GM10847 (cell line): Measurements from ENCODE around the gene NSMF.

Experiments used
- POLR2A ChIP-seq: IDR thresholded peaks from 2 replicates; pipeline ENCODE4 v1.6.1; 2011; ENCODE audit not compliant: insufficient read length; ENCODE audit errors: extremely low read depth

The NSMF gene

GRCh38 chr9:137426018-137426681 lies 33.0 kb downstream of the NSMF start:
- no peak for TF ChIP-seq POLR2A

GRCh38 chr9:137423514-137424291 lies 35.4 kb downstream of the NSMF start:
- no peak for TF ChIP-seq POLR2A

DNA sequence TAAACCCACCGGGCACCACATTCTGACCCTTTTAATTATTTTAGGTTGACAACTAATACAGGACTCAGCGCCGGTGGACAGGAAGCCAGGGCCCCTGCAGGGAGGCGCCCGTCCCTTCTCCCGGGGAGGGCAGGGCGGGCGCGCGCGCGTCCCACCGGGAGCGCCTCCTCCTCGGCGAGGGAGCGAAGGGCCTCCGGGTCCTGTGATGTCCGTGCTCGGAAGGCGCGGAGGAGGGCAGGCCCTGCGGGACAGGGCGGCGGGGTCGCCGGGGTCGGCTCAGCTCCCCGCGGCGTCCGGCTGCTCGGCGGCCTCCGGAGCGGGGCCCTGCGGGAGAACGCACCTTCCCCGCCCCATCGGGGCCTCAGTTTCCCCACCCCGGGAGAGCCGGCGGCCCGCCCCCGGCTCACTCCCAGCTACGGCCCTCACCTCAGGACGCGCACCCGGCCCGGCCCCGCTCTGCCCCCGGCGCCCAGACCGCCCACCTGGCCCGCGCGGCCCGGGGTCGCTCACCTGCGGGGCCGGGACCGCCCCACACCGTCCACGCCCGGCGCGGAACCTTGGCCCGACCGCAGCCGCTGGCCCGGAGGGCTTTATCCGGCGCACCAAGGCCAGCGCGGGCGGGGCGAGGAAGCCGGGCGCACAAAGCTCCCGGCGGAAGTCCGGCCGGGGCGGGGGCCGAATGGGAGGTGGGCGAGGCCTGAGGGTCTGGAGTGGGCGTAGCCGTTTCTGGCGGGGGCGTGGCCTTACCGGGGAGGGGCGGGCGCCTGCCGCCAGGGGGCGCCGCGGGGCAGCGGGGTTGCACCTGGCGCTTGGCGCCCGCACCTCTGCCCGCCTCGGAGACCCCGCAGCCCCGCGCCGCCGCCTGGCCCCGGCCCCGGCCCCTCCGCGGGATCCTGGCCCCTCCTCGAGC lies 36.3 kb downstream of the NSMF start, which contains the start of the genes EXD3 and NOXA1:
Gene EXD3, minus strand, starts transcription at position 559 of the 910 bp plus-strand sequence. CDS start 27,805 bp downstream, outside the sequence.
Gene NOXA1, plus strand, starts transcription at position 790 of the 910 bp plus-strand sequence. CDS start 137 bp downstream, outside the sequence.
- peak; percentile 36 for TF ChIP-seq POLR2A

DNA sequence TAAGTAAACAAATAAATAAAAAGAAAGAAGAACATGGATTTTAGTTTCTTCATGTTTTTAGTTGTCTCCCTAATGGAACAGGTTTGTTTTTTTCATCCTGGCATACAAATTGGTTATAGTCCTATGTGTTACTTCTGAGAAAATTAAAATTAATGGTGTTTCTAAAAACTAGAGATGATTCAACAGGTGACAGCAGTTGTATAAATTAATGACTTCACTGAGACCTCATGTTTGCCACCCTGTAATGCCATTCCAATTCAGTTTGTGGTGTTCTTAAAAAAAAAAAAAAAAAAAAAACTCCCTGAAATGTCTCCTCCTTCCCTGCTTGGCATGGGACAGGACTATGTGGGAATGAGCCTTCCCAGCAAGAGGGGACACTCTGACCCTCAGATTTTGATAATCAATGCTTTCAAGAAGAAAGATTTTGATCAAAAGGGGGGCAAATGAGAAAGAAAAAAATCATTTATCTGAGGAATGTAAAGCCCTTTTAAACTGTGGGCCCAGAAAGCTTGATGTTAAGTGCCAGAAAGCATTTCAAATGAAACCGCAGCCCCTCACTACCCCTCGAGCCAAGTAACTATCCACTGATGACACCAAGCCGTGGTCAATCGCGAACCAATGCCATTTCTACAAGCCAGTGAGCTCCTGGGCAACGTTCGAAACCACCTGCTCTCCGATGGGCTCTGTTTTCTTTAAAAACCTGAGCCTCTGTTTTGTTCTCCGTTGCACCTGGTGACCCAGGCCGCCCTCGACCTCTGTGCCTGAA lies 37.1 kb downstream of the NSMF start:
- TF ChIP-seq POLR2A: no peak

DNA sequence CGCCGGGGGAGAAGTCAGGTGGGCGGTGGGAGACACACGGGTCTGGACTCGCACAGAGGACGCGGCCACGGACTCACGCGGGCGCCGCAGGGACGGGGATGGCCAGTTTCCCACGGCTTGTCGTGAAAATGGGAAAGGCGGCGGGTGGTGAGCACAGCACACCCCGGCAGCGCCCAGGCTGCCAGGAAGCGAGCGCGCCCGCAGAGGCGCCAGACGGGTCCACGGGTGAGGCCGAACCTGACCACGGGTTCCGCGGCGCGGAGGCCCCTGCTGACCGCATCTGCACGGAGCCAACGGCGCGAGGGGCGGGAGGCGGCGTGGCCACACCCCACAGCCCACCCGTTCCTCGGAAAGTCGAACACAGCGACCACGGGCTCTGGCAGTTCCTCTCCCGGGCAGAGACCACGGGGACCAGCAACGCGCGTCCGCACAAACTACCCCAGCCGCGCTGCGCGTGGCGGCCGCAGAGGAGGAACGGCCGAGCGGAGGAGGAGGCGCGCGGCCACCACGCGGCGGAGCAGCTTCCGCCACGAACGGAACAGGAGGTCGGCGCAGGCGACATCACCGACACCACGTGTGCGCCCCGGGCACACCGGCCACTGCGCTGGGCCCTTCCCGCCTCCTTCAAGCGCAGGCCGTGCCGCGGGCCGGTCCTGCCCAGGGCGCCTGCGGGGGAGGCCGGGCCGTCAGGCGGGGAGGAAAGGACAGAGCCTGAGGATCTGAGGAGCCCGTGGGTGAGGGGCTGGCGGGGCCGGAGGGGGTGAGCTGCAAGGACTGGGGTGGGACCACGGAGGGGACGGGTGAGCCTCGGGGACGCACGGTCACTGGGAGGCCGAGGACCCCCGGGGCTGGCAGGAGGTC lies 41.7 kb downstream of the NSMF start:
- TF ChIP-seq POLR2A: no peak

DNA sequence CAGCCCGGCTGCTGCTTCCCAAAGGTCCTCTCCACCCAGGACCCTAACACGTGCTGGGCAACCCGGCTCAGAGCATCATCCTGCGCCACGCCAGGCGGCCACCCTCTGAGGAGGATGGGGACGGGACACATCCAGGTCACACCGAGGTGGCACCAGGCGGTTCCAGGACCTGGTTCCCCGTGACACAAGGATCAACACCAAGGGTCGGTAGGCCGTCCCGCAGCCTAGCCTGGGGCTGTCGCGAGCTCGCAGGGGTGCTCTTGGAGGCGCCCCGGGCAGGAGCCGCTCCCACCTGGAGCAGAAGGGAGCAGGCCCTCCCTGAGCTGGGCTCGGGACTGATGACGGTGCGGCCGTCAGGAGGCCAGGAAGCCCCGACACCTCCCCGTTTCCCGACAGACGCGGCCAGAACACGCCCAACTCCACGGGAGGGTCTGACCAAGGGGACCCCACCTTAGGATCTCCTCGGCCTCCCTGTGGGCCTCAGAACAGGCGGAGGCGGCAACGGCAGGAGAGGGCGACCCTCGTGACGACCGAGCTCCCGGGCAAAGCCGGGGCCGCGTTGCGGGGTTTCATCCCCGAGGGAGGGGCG lies 42.5 kb downstream of the NSMF start:
- no peak for TF ChIP-seq POLR2A

GRCh38 chr9:137416006-137416562 lies 43.0 kb downstream of the NSMF start:
- TF ChIP-seq POLR2A: no peak

- TF ChIP-seq POLR2A: no peak
These were observed 43.7 kb downstream of the NSMF start for GRCh38 chr9:137415451-137415850.

- no peak for TF ChIP-seq POLR2A
These were observed 46.7 kb downstream of the NSMF start for GRCh38 chr9:137412431-137412830.

GRCh38 chr9:137411645-137412380 lies 47.3 kb downstream of the NSMF start:
- TF ChIP-seq POLR2A: no peak

- no peak for TF ChIP-seq POLR2A
These were observed 47.9 kb downstream of the NSMF start for GRCh38 chr9:137411260-137411644.

DNA sequence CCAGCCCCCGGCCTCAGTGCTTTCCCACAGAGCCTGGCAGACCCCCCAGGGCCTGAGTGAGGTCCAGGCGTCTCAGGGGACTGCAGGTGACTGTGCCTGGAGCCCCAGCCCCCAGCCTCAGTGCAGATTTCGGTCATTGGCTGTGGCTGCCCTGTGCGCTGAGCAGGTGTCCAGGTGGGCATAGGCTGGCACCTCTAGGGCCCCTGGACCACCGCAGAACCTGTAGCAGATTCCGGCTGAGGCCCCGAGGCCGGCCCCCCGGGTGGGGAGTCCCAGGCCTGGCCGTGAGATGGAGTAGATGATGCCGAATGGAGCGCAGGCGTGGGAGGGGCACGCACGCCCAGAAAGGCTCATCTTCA lies 48.3 kb downstream of the NSMF start:
- TF ChIP-seq POLR2A: no peak
